Renal cortical epithelial cell (primary cell): ENCODE data around the gene ABL1. TPM values are rescaled to one million over a fixed set of nuclear protein-coding genes. Genes with fewer than 3 reads are reported as not detected.

ENCODE experiments used
- DNase-seq: peaks from one replicate; pipeline ENCODE4 v3.0.0-alpha.2; 2011; ENCODE audit warnings: low read depth
- total RNA-seq: library from RNA; depleted of rRNA; stranded (reverse); fragments of >200 nt; gene quantifications from 2 replicates; pipeline ENCODE4 v1.2.3, GENCODE V29; 2014

ABL1 gene
- total RNA-seq, 1 donor from 2014 or later, result 94.1 TPM

GRCh38 chr9:130890870-130891687 lies 56.0 kb downstream of the ABL1 start:
- no peak for DNase-seq

GRCh38 chr9:130891688-130892476 lies 56.8 kb downstream of the ABL1 start:
- DNase-seq, result no peak

- no peak for DNase-seq
Observed at GRCh38 chr9:130892477-130893304, 57.6 kb downstream of the ABL1 start.

GRCh38 chr9:130893341-130894101 lies 58.5 kb downstream of the ABL1 start:
- DNase-seq, result no peak

- DNase-seq, result no peak
Observed at GRCh38 chr9:130894546-130894945, 59.5 kb downstream of the ABL1 start.

GRCh38 chr9:130895038-130895437 lies 60.0 kb downstream of the ABL1 start:
- no peak for DNase-seq

GRCh38 chr9:130895481-130896232 lies 60.6 kb downstream of the ABL1 start:
- no peak for DNase-seq

- no peak for DNase-seq
Observed at GRCh38 chr9:130896233-130897014, 61.4 kb downstream of the ABL1 start, which contains the start of gene QRFP. QRFP (minus strand) TSS chr9:130896812; CDS start chr9:130893838, 2,974 bp downstream.

GRCh38 chr9:130897105-130897751 lies 62.2 kb downstream of the ABL1 start:
- no peak for DNase-seq

- no peak for DNase-seq
Observed at GRCh38 chr9:130897848-130898551, 62.9 kb downstream of the ABL1 start.

- no peak for DNase-seq
Observed at GRCh38 chr9:130898552-130898852, 63.4 kb downstream of the ABL1 start.

- no peak for DNase-seq
Observed at GRCh38 chr9:130899051-130899748, 64.1 kb downstream of the ABL1 start.

GRCh38 chr9:130900701-130901497 lies 65.8 kb downstream of the ABL1 start:
- DNase-seq, result no peak

- peak; percentile 28 for DNase-seq
Observed at GRCh38 chr9:130901498-130902203, 66.6 kb downstream of the ABL1 start.

- no peak for DNase-seq
Observed at GRCh38 chr9:130902204-130903185, 67.4 kb downstream of the ABL1 start.
